ENCODE results near the gene SMAD3.

DNA sequence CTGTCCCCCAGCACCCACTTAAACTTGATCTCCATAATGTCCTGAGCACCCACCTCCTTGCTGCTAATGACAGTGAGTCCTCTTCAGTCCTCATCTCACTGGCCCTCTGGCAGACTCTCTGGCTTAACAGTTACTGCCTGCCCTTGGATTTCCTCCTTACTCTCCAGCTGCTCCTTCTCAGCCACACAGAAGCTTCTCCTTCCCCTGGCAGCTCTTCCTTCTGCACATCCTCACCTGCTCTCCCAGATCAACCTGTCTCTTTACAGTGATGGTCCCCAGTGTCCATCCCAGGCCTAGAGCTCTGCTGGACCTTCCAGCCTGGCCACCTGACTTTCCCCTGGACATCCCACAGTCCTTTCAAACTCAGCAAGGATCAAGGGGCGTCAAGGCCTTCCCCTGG lies 47.4 kb upstream of the SMAD3 start:
- no peak for TF ChIP-seq POLR2A (IDR thresholded peaks at IDR 0.05; ENCODE audit: low read length)
- no peak for TF ChIP-seq GATA1 (IDR thresholded peaks at IDR 0.05; ENCODE audit: low read depth, low read length)

Measured in erythroblast (primary cell).